Adrenal gland (tissue), 5 donors: Measurements from ENCODE around the gene LHX1.

Source experiments
- POLR2A ChIP-seq, 2 donors: fragments of 450-650 bp; IDR thresholded peaks; one replicate each; pipeline ENCODE4 v1.6.1; 2017; ENCODE audit warnings: antibody characterized with exemption in 2 of 2, mild to moderate bottlenecking in 2 of 2, moderate library complexity in 1 of 2
- TF ChIP-seq, protein P1 (sequence below), 6 experiments: fragments of 450-650 bp in 4 of 6; fragments of 200-600 bp in 2 of 6; sonication (generic) in 1 of 6; IDR thresholded peaks; 1 replicate in 5 of 6; 2 replicates in 1 of 6; pipeline versions ENCODE4 v1.5.1 to v1.8.0; 2016 to 2021; ENCODE audit warnings: antibody characterized with exemption in 6 of 6, mild to moderate bottlenecking in 2 of 6, moderate library complexity in 1 of 6
- donor health status: DM: no; HTN: no; CAD: no.

DNA sequence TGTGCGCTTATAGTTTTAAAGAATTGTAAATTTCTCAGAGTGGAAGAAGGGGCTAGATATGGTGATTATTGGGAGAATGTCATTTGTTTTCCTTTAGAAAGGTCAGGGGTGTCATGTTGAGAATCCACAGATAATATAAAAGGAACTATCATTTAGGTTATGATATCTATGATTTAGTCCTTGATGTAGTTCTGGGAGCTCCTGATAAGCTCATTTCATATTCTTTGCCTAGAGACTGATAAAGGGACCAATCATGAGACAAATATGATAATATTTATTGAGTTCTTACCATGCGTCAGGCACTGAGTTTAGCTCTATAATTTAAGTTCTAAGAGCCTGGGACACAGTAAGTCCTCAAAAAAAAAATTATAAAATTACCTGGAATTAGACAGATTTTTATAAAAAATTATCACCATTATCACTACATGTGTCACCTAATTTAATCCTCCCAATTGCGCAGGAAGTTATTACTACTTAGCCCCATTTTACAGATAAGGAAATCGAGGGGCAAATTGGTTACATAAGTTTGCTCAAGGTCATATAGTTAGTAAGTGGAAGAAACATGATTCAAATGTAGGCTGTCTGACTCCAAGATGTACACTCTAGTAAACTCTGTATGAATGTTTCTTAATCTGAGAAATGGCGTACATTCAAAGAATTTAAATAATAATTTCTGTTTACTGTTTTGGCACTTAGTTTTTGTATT is 14.0 kb downstream of the LHX1 start:
- TF ChIP-seq, protein P1, sequence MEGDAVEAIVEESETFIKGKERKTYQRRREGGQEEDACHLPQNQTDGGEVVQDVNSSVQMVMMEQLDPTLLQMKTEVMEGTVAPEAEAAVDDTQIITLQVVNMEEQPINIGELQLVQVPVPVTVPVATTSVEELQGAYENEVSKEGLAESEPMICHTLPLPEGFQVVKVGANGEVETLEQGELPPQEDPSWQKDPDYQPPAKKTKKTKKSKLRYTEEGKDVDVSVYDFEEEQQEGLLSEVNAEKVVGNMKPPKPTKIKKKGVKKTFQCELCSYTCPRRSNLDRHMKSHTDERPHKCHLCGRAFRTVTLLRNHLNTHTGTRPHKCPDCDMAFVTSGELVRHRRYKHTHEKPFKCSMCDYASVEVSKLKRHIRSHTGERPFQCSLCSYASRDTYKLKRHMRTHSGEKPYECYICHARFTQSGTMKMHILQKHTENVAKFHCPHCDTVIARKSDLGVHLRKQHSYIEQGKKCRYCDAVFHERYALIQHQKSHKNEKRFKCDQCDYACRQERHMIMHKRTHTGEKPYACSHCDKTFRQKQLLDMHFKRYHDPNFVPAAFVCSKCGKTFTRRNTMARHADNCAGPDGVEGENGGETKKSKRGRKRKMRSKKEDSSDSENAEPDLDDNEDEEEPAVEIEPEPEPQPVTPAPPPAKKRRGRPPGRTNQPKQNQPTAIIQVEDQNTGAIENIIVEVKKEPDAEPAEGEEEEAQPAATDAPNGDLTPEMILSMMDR (IDR thresholded peaks at IDR 0.05), result no peak
- no peak for TF ChIP-seq POLR2A (IDR thresholded peaks at IDR 0.05)
